Transverse colon (tissue), 4 donors: ENCODE data around the gene SYNDIG1L. TPM values are rescaled to one million over a fixed set of nuclear protein-coding genes. Genes with fewer than 3 reads are reported as not detected.

Experiments
- DNase-seq: peaks from one replicate; pipeline ENCODE4 v3.0.0-alpha.2; 2019
- H3K27ac ChIP-seq, 4 donors: fragments of 200-600 bp; sonication (generic); 2 replicates each; pipeline ENCODE4 v1.5.1; 2016 to 2018; ENCODE audit warnings: inconsistent platforms in 4 of 4
- H3K27me3 ChIP-seq: fragments of 200-600 bp; sonication (generic); 2 replicates; pipeline ENCODE4 v1.5.1; 2017; ENCODE audit warnings: inconsistent platforms
- H3K36me3 ChIP-seq, 4 donors: fragments of 200-600 bp; sonication (generic); 2 replicates each; pipeline ENCODE4 v1.5.1; 2017 to 2019; ENCODE audit warnings: inconsistent platforms in 4 of 4
- H3K4me1 ChIP-seq, 4 donors: fragments of 200-600 bp; sonication (generic); 2 replicates each; pipeline ENCODE4 v1.5.1; 2017 to 2020; ENCODE audit warnings: inconsistent platforms in 4 of 4
- H3K4me3 ChIP-seq, 4 donors: fragments of 200-600 bp; sonication (generic); 1 replicate in 1 of 4; 2 replicates in 3 of 4; pipeline versions ENCODE4 v1.5.1 to v1.6.1; 2017 to 2019; ENCODE audit warnings: inconsistent platforms in 4 of 4
- H3K9me3 ChIP-seq, 2 donors: fragments of 200-600 bp; sonication (generic); 2 replicates each; pipeline ENCODE4 v1.5.1; 2017 to 2019; ENCODE audit warnings: inconsistent platforms in 2 of 2
- EP300 ChIP-seq: sonication (generic); formaldehyde crosslinking; IDR thresholded peaks from one replicate; pipeline ENCODE4 v1.6.1; 2017; ENCODE audit warnings: antibody characterized with exemption, low read depth
- POLR2A ChIP-seq: fragments of 450-650 bp; IDR thresholded peaks from one replicate; pipeline ENCODE4 v1.6.1; 2016; ENCODE audit warnings: antibody characterized with exemption, mild to moderate bottlenecking, moderate library complexity
- POLR2AphosphoS5 ChIP-seq, 3 donors: sonication (generic); formaldehyde crosslinking; IDR thresholded peaks; one replicate each; pipeline ENCODE4 v1.6.1; 2016; ENCODE audit warnings: antibody characterized with exemption in 3 of 3
- WGBS, 2 donors: methylation state at CpG; one replicate each; pipeline ENCODE4 v1.1.5; 2018; ENCODE audit warnings: low coverage in 1 of 2; 5-methylcytosine and 5-hydroxymethylcytosine counted together
- in situ Hi-C, 4 donors: fragments of 200-750 bp; cut with MboI; loops; one replicate each; pipeline versions ENCODE4 v1.15.0 to v1.15.1; 2017; ENCODE audit warnings: low sequenced_read_pairs in 3 of 4, low pct_ligation_motif_present in 1 of 4, low pct_unique_long_range_greater_than_20kb in 1 of 4
- intact Hi-C: fragments of 100-400 bp; cut with DNase I; formaldehyde crosslinking; loops from one replicate; pipeline ENCODE4 v1.15.1; 2023; ENCODE audit warnings: low total_unique reads
- total RNA-seq, 4 donors: library from RNA; depleted of rRNA; stranded (reverse); fragments of >200 nt; gene quantifications; one replicate each; pipeline ENCODE4 v1.1.0, GENCODE V29; 2016
- TF ChIP-seq, protein P1 (sequence below), 5 experiments: fragments of 200-600 bp in 3 of 5; fragments of 450-650 bp in 2 of 5; sonication (generic) in 3 of 5; IDR thresholded peaks; 1 replicate in 2 of 5; 2 replicates in 3 of 5; pipeline ENCODE4 v1.5.1; 2016 to 2017; ENCODE audit warnings: antibody characterized with exemption in 5 of 5, inconsistent platforms in 3 of 5, mild to moderate bottlenecking in 2 of 5, moderate library complexity in 1 of 5

The SYNDIG1L gene
- total RNA-seq, 4 donors from 2014 or later: 0.32 TPM; not detected in 3

DNA sequence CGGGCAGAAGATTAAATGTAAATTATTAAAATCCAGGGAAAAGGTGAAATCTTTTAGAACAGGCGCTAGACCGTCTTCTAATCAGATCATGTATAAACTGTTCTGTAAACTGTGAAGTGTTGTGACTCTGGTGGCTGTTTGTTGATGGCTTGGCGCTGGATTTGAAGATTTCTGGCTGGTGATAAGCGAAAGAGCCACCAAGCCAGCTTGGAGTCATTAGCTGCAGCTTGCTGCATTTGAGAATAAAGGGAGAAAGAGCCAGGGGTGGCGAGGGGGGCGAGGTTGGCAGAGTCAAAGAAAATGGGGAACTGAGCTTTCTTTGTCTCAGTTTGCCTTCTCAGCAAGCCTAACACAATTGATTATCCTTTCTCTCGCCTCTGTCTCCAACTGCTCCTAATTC, 8.0 kb downstream of the SYNDIG1L start:
- TF ChIP-seq POLR2AphosphoS5 (IDR thresholded peaks at IDR 0.05): no peak
- TF ChIP-seq, protein P1, sequence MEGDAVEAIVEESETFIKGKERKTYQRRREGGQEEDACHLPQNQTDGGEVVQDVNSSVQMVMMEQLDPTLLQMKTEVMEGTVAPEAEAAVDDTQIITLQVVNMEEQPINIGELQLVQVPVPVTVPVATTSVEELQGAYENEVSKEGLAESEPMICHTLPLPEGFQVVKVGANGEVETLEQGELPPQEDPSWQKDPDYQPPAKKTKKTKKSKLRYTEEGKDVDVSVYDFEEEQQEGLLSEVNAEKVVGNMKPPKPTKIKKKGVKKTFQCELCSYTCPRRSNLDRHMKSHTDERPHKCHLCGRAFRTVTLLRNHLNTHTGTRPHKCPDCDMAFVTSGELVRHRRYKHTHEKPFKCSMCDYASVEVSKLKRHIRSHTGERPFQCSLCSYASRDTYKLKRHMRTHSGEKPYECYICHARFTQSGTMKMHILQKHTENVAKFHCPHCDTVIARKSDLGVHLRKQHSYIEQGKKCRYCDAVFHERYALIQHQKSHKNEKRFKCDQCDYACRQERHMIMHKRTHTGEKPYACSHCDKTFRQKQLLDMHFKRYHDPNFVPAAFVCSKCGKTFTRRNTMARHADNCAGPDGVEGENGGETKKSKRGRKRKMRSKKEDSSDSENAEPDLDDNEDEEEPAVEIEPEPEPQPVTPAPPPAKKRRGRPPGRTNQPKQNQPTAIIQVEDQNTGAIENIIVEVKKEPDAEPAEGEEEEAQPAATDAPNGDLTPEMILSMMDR (IDR thresholded peaks at IDR 0.05): no peak
- no peak for TF ChIP-seq EP300
- H3K27me3 ChIP-seq: peaks cover 34% of the 10 kb centered on the region
- H3K4me3 ChIP-seq: no peak overlapping the region
- intact Hi-C loops: no loop called here
- WGBS, 2 donors: 39 to 43% methylated on average over 8 of the region's 8 CpGs
- no peaks in the 10 kb centered on the region for H3K36me3 ChIP-seq
- in situ Hi-C loops: no loop called here
- no peaks in the 10 kb centered on the region for H3K9me3 ChIP-seq
- H3K4me1 ChIP-seq: no peaks in the 10 kb centered on the region
- DNase-seq: no peak
- H3K27ac ChIP-seq: no peak overlapping the region

DNA sequence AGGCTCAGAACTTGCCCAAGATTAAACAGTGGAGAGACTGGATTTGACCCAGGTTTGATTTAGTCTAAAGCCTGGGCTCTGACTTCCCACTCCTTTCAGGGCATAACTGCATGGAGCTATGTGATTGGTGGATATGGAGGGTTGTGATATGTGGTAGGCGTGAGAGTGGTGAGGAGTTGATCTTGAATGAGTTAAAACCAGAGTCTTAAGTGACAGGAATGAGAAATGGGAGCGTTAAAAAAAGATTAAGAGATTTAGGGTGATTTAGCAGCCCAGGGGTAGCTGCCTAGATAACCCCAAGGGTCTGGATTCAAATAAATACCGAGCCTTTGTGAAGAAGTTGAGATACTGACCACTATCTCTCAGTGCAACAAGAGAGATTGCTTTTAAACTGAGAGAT, 8.4 kb downstream of the SYNDIG1L start:
- intact Hi-C loops (no loop called here), in situ Hi-C loops (no loop called here)
- DNase-seq: no peak
- 18 to 31% methylated on average over 3 of the region's 3 CpGs for WGBS, 2 donors
- no peak overlapping the region for H3K4me3 ChIP-seq
- TF ChIP-seq EP300: no peak
- TF ChIP-seq, protein P1 (IDR thresholded peaks at IDR 0.05): no peak
- no peak for TF ChIP-seq POLR2A
- TF ChIP-seq POLR2AphosphoS5 (IDR thresholded peaks at IDR 0.05): no peak
- no peaks in the 10 kb centered on the region for H3K36me3 ChIP-seq
- no peaks in the 10 kb centered on the region for H3K9me3 ChIP-seq
- H3K27me3 ChIP-seq: peaks cover 31% of the 10 kb centered on the region
- no peak overlapping the region for H3K27ac ChIP-seq
- H3K4me1 ChIP-seq: no peaks in the 10 kb centered on the region

DNA sequence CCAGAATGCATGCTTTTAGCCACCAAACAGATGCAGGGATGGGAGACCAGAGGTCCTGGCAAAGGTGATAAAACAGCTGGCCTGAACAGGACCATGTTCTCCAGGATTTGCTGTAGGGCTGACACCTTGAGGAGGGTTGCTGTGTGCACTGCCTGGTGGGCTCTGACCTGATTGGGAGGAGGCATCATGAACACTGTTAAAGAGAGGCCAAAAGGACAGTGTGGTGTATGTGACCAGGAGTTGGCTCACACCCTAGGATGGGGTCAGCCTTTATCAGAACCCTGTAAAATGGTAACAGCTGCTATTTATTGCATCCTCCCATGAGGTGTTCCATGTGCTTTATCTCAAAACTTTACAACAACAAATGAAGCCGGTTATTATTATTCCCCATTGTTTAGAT, 8.8 kb downstream of the SYNDIG1L start:
- Histone ChIP-seq H3K27me3 (peaks cover 34% of the 10 kb centered on the region), H3K9me3 (no peaks in the 10 kb centered on the region), H3K36me3 (no peaks in the 10 kb centered on the region), H3K4me3 (no peak overlapping the region), H3K27ac (no peak overlapping the region), H3K4me1 (no peaks in the 10 kb centered on the region)
- 33 to 80% methylated on average over 1 of the region's 1 CpG for WGBS, 2 donors
- intact Hi-C loops (no loop called here), in situ Hi-C loops (no loop called here)
- no peak for TF ChIP-seq POLR2A
- TF ChIP-seq EP300: no peak
- TF ChIP-seq, protein P1 (IDR thresholded peaks at IDR 0.05): no peak
- TF ChIP-seq POLR2AphosphoS5 (IDR thresholded peaks at IDR 0.05): no peak
- no peak for DNase-seq

DNA sequence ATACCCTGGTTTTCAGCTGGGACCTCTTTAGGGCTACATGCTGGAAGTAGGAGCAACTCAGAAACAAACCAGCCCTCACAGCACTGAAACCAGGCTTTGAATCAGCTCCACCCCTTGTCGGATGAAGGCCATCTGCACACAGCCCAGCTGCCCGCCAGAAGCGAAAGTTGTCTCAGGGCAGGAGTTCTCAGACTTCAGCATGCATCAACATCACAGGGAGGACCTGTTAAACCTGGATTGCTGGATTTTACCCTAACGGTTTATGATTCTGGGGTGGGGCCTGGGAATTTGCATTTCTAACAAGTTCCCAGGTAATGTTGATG, 10.9 kb downstream of the SYNDIG1L start:
- DNase-seq: no peak
- no peak overlapping the region for H3K27ac ChIP-seq
- WGBS, 2 donors: 29% methylated on average over 4 of the region's 4 CpGs; no CpG with 5 or more reads in 1 of the 2 donors
- H3K4me1 ChIP-seq: no peaks in the 10 kb centered on the region
- intact Hi-C loops: no loop called here
- no peak for TF ChIP-seq POLR2AphosphoS5 (IDR thresholded peaks at IDR 0.05)
- TF ChIP-seq, protein P1 (IDR thresholded peaks at IDR 0.05): no peak
- no peak for TF ChIP-seq POLR2A
- no peak for TF ChIP-seq EP300
- H3K27me3 ChIP-seq: peaks cover 38% of the 10 kb centered on the region
- H3K4me3 ChIP-seq: no peak overlapping the region
- no peaks in the 10 kb centered on the region for H3K9me3 ChIP-seq
- in situ Hi-C loops: no loop called here
- H3K36me3 ChIP-seq: no peaks in the 10 kb centered on the region
